Right lung (tissue), 5 donors: ENCODE results near the gene LCAT. TPM values are rescaled to one million over a fixed set of nuclear protein-coding genes. Genes with fewer than 3 reads are reported as not detected.

Source experiments
- DNase-seq, 2 donors: peaks; one replicate each; pipeline ENCODE4 v3.0.0-alpha.2; 2013
- polyA plus RNA-seq, 5 donors: library from polyadenylated mRNA; unstranded; fragments of 120-200 nt; gene quantifications; one replicate each; pipeline versions ENCODE4 v1.2.1 to v1.2.3, GENCODE V29; 2013; ENCODE audit warnings: inconsistent platforms in 1 of 5, low replicate concordance in 1 of 5; ENCODE audit not compliant: insufficient read length in 5 of 5, insufficient read depth in 1 of 5

Gene LCAT
- polyA plus RNA-seq, 5 donors, result 19.7 to 31.4 (median 27.9) TPM

GRCh38 chr16:67971111-67971510 is 27.2 kb upstream of the LCAT start:
- no peak for DNase-seq

- no peak for DNase-seq
Observed at GRCh38 chr16:67969254-67970039, 25.5 kb upstream of the LCAT start.

GRCh38 chr16:67968400-67969253 is 24.7 kb upstream of the LCAT start, which contains the start of gene SLC12A4:
Gene SLC12A4 (minus strand): TSS chr16:67968637. CDS start chr16:67968553, 84 bp downstream.
- peak; percentile 90 for DNase-seq

GRCh38 chr16:67967958-67968399 is 24.1 kb upstream of the LCAT start:
- DNase-seq, result peak in 1 of 2 donors; percentile 38

- DNase-seq, result no peak
Observed at GRCh38 chr16:67967183-67967957, 23.4 kb upstream of the LCAT start.

GRCh38 chr16:67966549-67967182 is 22.7 kb upstream of the LCAT start:
- DNase-seq, result no peak

GRCh38 chr16:67965668-67966548 is 22.0 kb upstream of the LCAT start:
- no peak for DNase-seq

- no peak for DNase-seq
Observed at GRCh38 chr16:67964477-67965131, 20.7 kb upstream of the LCAT start.

- peak in 1 of 2 donors; percentile 47 for DNase-seq
Observed at GRCh38 chr16:67963662-67964321, 19.9 kb upstream of the LCAT start.

GRCh38 chr16:67963292-67963661 is 19.4 kb upstream of the LCAT start:
- no peak for DNase-seq

- no peak for DNase-seq
Observed at GRCh38 chr16:67962135-67962534, 18.2 kb upstream of the LCAT start.

- no peak for DNase-seq
Observed at GRCh38 chr16:67961551-67961957, 17.6 kb upstream of the LCAT start.

- DNase-seq, result no peak
Observed at GRCh38 chr16:67959536-67960329, 15.8 kb upstream of the LCAT start.

GRCh38 chr16:67957622-67958021 is 13.7 kb upstream of the LCAT start:
- DNase-seq, result no peak

GRCh38 chr16:67954421-67955196 is 10.7 kb upstream of the LCAT start:
- DNase-seq, result no peak

- no peak for DNase-seq
Observed at GRCh38 chr16:67953641-67954375, 9.9 kb upstream of the LCAT start.

- no peak for DNase-seq
Observed at GRCh38 chr16:67951485-67951884, 7.6 kb upstream of the LCAT start.
